Vein endothelial cell (primary cell): Measurements from ENCODE around the gene MYNN. TPM values are rescaled to one million over a fixed set of nuclear protein-coding genes. Genes with fewer than 3 reads are reported as not detected.

Source experiments
- total RNA-seq: library from RNA; depleted of rRNA; stranded (reverse); fragments of >200 nt; gene quantifications from 2 replicates; pipeline ENCODE4 v1.2.3, GENCODE V29; 2012

The MYNN gene
- total RNA-seq, result 17.3 and 19.0 TPM in 2 replicates

DNA sequence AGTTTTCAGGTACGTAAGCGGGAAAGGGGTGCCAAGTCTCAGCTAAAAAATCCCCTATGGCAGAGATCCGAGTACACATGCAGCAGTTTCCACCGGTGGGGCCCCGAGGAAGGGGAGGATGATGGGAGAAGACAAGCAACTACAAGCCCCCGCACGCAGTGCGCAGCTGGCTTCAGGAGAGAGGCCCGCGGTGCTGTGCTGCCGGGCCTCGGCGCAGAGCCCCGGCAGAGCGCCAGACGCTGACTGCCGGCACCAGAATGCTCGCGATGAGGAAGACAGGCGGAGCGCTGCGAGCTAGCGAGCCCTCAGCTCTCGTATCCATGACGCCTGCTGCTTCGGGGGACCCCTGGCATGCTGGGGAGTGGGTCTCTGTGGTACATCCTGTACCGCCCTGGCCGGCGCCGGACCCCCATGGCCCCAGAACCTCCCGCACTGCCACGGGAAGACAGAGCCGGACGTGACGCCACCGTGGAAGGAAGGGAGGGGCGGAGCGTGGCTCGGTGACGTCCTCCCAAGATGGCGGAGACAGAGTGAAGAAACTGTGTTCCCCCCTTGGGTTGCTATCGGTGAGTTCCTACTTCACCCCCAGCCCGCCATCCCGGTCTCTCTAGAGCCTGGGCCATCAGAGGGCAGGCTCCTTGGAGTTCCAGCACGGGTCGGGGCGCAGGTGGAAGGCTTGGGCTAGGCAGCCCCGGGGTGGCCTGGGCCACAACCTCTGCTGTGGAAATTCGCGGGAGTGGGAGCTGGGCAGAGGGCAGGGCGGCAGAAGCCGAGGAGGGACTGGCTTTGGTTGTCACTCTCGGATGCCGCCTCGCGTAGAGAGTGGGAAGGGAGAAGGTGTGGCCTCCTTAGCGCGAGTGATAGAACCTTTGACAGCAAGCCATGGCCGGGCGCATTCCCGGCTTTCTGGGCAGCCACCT lies at the start of gene MYNN:
Gene MYNN (plus strand): TSS at position 500 of the 920 bp plus-strand sequence. CDS start 900 bp downstream, outside the sequence.

DNA sequence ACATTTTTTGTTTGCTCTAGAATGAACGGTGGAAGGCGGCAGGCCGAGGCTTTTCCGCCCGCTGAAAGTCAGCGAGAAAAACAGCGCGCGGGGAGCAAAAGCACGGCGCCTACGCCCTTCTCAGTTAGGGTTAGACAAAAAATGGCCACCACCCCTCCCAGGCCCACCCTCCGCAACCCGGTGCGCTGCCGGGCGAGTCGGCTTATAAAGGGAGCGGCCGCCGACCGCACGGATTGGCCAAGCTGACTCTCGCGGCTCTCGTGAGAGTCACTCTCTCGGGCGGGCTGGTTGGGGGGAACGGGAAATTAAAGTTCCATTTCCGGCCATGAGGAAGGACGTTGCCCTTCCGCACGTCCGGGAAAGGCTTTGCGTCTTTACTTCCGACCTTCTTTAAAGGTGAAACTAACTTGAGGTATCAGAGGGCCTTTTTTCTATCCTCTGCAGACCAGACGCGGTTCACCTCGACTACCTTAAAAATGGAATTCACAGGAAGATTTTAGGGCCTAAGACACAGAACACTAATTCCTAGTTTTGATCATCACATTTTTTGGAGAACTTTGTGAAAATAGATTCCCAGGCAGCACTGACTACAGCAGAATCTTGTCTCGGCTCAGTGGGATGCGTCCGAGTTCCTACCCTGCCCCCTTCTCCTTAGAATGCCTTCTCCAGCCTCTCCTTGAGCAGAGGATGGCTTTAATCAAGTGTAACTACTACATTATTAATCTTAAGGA lies 8.1 kb upstream of the MYNN start, which contains the start of gene TERC:
Gene TERC (minus strand): TSS at position 179 of the 731 bp plus-strand sequence.

DNA sequence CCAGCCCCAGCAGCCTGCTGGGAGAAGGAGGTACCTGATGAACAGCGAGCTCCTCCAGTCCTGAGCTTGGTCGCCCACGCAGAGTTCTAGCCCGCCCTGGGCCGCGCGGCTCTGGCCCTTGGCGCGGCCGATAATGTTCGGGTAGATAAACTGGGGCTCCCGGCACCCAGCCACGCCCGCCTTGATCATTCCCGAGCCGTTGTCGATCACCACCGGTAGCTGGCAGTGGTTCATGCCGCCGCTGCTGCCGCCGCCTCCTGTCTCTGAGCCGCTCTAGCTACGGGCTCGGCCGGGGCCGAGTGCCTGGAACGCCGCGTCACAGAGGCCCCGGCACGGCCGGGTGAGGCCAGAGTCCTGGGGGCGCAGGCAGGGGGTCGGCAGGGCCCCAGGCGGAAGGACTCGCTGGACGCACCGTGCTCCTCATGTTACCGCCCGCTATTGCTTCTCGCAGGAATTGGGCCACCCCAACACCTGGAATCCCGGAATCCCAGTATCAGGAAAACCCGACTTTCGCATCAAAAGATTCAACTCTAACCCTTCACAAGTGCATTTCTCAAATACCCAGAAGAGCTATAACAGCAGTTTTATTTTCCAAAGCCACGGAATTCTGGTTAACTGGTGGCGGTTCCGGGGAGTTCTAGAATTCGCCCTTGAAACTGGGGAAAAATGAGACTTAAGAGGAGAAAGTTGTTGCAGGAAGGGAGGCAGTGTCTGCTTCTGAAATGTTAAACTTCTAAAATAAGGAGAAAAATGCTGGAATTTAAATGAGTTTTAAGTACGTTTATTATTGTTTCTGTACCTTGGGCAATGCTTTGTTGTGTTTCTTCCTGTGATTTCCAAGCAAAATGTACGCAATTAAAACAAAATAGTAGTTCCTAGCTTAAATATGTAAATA lies 3.7 kb upstream of the MYNN start, which contains the start of gene ACTRT3:
Gene ACTRT3 (minus strand): TSS at position 275 of the 895 bp plus-strand sequence. CDS start 41 bp downstream, at position 234.

DNA sequence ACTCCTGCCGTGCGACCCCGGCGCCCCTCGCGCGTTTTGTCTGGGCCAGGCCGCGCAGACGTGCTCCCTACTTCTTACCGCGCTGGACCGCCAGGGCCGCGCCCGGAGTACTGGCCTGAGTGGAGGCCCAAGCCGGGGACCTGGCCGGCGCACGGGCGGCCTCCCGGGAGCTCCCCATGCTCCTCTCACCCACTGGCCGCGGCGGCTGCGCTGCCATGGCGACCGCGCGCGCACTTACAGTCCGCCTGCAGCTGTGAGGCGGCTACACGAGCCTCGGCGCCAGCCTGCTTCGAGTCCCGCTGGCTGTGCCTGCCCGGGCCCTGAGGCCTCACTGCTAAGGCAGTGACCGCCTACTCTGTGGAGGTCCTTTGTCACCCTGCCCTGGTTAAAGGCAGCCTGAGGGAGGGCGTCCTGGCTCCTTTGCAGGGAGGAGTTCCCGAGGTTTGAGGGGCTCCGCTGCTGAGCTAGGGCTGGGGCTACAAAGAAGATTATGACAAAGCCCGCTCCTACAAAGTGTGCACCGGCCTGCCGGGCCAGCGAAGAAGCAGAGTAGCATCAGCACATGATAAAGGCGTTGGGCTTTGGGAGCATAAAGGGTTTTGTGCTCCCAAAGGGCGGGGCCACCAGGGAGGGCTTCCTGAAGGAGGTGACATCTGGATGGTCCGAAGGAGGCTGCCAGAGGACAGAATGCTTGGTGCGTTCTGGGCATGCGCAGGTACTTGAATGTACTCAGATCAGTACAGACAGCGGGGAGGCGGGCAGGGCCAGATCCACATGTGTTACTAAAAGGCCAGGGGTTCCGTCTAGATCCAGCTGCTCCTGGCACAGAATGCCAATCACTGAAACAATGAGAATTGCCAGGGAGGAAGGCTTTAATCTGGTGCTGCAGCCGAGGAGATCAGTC lies 39.4 kb downstream of the MYNN start, which contains the start of the genes LRRC34 and LRRIQ4:
Gene LRRC34 (minus strand): TSS at position 573 of the 904 bp plus-strand sequence. CDS start 356 bp downstream, at position 217.
Gene LRRIQ4 (plus strand): TSS at position 539 of the 904 bp plus-strand sequence. CDS start 9,052 bp downstream, outside the sequence.

Other genes starting within 250 kb of the MYNN start
- 141 and 142 TPM in 2 replicates for gene MECOM, start 109.7 kb upstream of the MYNN start, total RNA-seq
- 127 and 245 TPM in 2 replicates for gene TERC, start 8.3 kb upstream of the MYNN start, total RNA-seq
- 4.9 TPM in 2 replicates for gene ACTRT3, start 3.8 kb upstream of the MYNN start, total RNA-seq
- gene LRRIQ4, start 39.5 kb downstream of the MYNN start, total RNA-seq, result under 0.01 and 0.19 TPM in 2 replicates
- gene LRRC34, start 39.5 kb downstream of the MYNN start, total RNA-seq, result 1.6 and 3.8 TPM in 2 replicates
- not detected in 2 replicates for gene LRRC31, start 96.5 kb downstream of the MYNN start, total RNA-seq
- not detected in 2 replicates for gene SAMD7, start 138.2 kb downstream of the MYNN start, total RNA-seq
- 27.1 and 35.0 TPM in 2 replicates for gene SEC62, start 193.4 kb downstream of the MYNN start, total RNA-seq